RWPE1 (cell line): ENCODE data around the gene GLP1R.

Source experiments
- CTCF ChIA-PET: fragments of 350-600 bp; sonication (Branson Sonifier 250); formaldehyde crosslinking; extraction: SDS; loops from one replicate; lab custom pipeline; 2021; lab: Yijun Ruan, JAX
- POLR2A ChIA-PET: fragments of 400-600 bp; formaldehyde crosslinking; extraction: SDS; loops from one replicate; lab custom pipeline; 2020; ENCODE audit warnings: antibody characterized with exemption; ENCODE audit not compliant: low non-redundant PET; lab: Yijun Ruan, JAX
- DNase-seq: peaks from one replicate; pipeline ENCODE4 v3.0.0; 2012; ENCODE audit warnings: low spot score
- H3K27ac ChIP-seq: fragments of 450-650 bp; 2 replicates; pipeline ENCODE4 v1.5.1; 2017
- TF ChIP-seq, protein P1 (sequence below): fragments of 450-650 bp; conservative IDR thresholded peaks from 2 replicates; pipeline ENCODE4 v1.5.1; 2017; ENCODE audit warnings: low read depth, mild to moderate bottlenecking

Gene GLP1R

DNA sequence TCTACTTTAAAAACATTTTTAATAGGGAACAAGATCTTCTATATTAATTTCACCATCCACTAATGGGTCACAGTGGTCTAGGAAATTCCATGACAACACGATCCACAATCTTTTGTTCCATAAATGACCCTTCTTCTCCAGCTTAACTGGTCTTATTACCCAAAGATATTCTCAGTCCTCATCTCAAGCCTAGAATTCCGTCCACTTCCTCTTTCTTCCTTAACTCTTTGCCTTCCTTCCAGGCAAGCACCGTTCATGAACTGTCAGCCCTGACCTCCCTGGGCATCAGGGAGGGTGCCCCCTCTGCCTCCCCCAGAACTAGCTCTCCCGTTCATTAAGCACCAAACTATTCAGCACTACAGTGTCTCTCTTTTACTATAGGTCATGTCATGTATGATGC is 58.5 kb downstream of the GLP1R start:
- DNase-seq: no peak
- H3K27ac ChIP-seq: no peak overlapping the region
- TF ChIP-seq, protein P1, sequence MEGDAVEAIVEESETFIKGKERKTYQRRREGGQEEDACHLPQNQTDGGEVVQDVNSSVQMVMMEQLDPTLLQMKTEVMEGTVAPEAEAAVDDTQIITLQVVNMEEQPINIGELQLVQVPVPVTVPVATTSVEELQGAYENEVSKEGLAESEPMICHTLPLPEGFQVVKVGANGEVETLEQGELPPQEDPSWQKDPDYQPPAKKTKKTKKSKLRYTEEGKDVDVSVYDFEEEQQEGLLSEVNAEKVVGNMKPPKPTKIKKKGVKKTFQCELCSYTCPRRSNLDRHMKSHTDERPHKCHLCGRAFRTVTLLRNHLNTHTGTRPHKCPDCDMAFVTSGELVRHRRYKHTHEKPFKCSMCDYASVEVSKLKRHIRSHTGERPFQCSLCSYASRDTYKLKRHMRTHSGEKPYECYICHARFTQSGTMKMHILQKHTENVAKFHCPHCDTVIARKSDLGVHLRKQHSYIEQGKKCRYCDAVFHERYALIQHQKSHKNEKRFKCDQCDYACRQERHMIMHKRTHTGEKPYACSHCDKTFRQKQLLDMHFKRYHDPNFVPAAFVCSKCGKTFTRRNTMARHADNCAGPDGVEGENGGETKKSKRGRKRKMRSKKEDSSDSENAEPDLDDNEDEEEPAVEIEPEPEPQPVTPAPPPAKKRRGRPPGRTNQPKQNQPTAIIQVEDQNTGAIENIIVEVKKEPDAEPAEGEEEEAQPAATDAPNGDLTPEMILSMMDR: no peak
- ChIA-PET POLR2A (no interaction called here), CTCF (interaction anchor here (0.5 kb wide), 1 partner anchor 189 kb away, joined by 3 read pairs; no protein-coding TSS in a partner anchor)

DNA sequence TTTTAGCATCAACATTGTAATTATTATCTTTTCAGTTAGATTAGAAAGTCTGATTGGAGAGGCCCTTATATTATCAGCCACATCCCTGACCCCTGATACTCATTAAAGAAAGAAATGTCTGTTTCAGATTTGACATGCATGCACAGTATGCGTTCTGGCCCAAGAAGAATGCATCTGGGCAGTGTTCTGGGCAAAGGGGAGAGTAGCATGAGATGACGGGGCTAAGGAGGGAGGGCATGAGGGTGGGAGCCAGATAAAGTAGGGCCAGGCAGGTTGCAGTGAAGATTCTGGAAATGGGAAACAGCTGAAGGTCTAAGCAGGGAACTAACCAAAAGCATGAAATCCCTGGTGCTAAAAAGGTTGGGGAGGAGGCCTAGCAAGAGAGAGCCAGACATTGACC is 59.1 kb downstream of the GLP1R start:
- POLR2A ChIA-PET: no interaction called here
- CTCF ChIA-PET: interaction anchor here (0.5 kb wide), 1 partner anchor 189 kb away, joined by 3 read pairs; no protein-coding TSS in a partner anchor
- DNase-seq: no peak
- no peak overlapping the region for H3K27ac ChIP-seq
- TF ChIP-seq, protein P1: no peak

DNA sequence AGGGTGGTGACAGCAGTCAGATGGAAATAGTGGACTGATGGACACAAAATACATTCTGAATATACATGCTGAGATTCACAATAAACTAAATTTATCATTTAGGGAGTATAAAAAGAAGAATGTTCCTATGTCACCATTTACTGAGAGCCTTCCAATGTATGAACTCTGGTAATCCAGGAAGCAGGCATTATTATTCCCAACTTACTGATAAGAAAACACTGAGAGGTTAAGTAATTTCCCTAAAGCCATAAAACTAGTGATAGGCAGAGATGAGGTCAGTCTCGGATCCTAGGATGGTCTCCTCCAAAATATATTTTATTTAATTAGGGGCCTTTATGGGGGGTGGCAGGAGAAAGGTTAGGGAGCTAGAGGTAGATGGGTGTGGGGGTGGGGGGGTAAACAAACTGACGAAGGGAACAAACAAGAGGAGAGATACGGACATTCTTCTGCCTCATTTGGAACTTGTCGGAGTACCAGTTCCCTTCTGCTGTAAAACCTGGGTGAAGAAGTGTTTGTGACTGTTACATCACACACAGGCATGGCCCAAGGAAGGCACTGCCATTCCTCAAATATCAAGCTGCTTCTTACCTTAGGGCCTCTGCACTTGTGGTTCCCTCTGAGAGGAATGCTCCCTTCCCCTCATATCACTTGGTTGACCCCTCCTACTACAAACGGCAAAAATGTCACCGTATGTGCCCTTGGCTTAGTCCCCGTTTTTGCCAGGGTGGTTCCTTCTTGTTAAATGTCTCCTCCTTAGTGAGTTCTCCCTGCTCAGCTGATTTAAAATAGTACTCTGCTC is 59.7 kb downstream of the GLP1R start:
- no peak overlapping the region for H3K27ac ChIP-seq
- DNase-seq: no peak
- ChIA-PET CTCF (no interaction called here), POLR2A (no interaction called here)
- TF ChIP-seq, protein P1: no peak

DNA sequence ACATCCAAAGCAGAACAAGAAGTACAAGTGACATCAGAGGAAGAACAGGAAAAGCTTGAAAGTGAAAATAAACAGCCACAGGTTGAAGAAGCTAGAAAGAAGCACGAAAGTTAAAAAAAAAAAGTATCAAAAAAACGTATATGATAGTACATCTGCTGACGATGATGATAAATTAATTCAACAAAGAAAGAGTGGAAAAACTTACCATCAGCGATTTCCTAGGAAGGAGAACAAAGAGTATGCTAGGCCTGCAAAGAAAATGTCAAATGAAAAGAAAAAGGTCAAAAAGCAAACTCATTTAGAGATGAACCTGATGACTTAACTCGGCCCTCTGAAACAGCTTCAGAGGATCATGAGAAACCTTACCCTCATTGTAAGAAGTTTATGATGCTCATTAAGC is 62.7 kb downstream of the GLP1R start:
- CTCF ChIA-PET: interaction anchor here (0.7 kb wide), 1 partner anchor 195 kb away, joined by 5 read pairs; no protein-coding TSS in a partner anchor
- no peak overlapping the region for H3K27ac ChIP-seq
- TF ChIP-seq, protein P1: no peak
- POLR2A ChIA-PET: no interaction called here
- no peak for DNase-seq

DNA sequence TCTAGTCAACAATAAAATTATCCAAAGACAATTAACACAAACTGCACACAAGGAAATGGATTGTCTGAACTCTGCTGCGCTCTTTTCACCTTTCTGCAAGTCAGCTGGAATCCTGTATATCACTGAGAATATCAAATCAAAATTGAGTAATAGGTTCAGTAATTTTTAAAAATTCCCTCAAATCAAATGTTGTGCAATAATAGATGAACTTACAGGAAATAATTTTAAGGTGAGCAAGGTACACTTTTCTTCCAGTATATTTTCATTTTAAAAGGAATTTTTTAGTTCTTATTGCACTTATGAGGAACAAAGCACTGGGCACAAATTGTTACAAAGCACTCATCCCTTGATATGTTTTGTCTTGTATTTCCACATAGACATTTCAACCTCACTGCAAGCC is 65.2 kb downstream of the GLP1R start:
- CTCF ChIA-PET: interaction anchor here (0.8 kb wide), 1 partner anchor 199 kb away, joined by 3 read pairs; no protein-coding TSS in a partner anchor
- POLR2A ChIA-PET: no interaction called here
- no peak for DNase-seq
- H3K27ac ChIP-seq: no peak overlapping the region
- TF ChIP-seq, protein P1: no peak

DNA sequence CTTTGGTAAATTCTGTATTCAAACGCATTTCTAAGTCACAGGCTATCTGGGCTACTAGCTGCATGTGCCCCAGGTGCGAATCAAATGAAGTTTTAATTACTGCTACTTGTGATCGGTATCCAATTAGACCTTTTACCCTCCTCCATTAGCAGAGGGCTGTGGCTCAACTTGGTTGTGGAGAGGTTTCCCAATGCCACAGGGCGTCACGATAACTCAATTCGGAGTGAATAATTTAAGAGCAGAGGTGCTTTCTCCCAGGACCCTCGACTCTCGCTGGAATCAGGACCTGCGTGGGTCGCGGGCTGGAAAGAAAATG is 65.8 kb downstream of the GLP1R start:
- POLR2A ChIA-PET: no interaction called here
- DNase-seq: no peak
- peak overlapping the region; percentile 93 for H3K27ac ChIP-seq
- TF ChIP-seq, protein P1: no peak
- CTCF ChIA-PET: interaction anchor here (0.5 to 0.8 kb wide), 2 partner anchors 9 to 199 kb away, joined by 3 read pairs; no protein-coding TSS in a partner anchor
